ENCODE data around the gene LONRF2. TPM values are rescaled to one million over a fixed set of nuclear protein-coding genes. Genes with fewer than 3 reads are reported as not detected.

LONRF2 gene
- total RNA-seq, 1 experiment from 2014 or later = 0.33 TPM

- TF ChIP-seq ARID4B (CRISPR knock-in tag; IDR thresholded peaks at IDR 0.05; ENCODE audit: borderline replicate concordance) = no peak
- TF ChIP-seq, protein P1, sequence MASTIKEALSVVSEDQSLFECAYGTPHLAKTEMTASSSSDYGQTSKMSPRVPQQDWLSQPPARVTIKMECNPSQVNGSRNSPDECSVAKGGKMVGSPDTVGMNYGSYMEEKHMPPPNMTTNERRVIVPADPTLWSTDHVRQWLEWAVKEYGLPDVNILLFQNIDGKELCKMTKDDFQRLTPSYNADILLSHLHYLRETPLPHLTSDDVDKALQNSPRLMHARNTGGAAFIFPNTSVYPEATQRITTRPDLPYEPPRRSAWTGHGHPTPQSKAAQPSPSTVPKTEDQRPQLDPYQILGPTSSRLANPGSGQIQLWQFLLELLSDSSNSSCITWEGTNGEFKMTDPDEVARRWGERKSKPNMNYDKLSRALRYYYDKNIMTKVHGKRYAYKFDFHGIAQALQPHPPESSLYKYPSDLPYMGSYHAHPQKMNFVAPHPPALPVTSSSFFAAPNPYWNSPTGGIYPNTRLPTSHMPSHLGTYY (CRISPR knock-in tag; IDR thresholded peaks at IDR 0.05) = no peak
Observed at GRCh38 chr2:100270381-100271146, 51.7 kb downstream of the LONRF2 start (continued).

- POLR2A ChIA-PET = no interaction called here
- TF ChIP-seq GABPB1 (CRISPR knock-in tag; IDR thresholded peaks at IDR 0.05) = no peak
- no peak for TF ChIP-seq CREB1 (CRISPR knock-in tag; IDR thresholded peaks at IDR 0.05)
- TF ChIP-seq RORB (CRISPR knock-in tag; IDR thresholded peaks at IDR 0.05) = no peak
- TF ChIP-seq CDX4 (CRISPR knock-in tag; IDR thresholded peaks at IDR 0.05; ENCODE audit: borderline replicate concordance) = no peak
- TF ChIP-seq, protein P1 (CRISPR knock-in tag; IDR thresholded peaks at IDR 0.05) = no peak
- TF ChIP-seq AR (CRISPR knock-in tag; IDR thresholded peaks at IDR 0.05) = no peak
- no peak for TF ChIP-seq ZNF396 (CRISPR knock-in tag; IDR thresholded peaks at IDR 0.05; ENCODE audit: borderline replicate concordance)
- TF ChIP-seq, protein P2, sequence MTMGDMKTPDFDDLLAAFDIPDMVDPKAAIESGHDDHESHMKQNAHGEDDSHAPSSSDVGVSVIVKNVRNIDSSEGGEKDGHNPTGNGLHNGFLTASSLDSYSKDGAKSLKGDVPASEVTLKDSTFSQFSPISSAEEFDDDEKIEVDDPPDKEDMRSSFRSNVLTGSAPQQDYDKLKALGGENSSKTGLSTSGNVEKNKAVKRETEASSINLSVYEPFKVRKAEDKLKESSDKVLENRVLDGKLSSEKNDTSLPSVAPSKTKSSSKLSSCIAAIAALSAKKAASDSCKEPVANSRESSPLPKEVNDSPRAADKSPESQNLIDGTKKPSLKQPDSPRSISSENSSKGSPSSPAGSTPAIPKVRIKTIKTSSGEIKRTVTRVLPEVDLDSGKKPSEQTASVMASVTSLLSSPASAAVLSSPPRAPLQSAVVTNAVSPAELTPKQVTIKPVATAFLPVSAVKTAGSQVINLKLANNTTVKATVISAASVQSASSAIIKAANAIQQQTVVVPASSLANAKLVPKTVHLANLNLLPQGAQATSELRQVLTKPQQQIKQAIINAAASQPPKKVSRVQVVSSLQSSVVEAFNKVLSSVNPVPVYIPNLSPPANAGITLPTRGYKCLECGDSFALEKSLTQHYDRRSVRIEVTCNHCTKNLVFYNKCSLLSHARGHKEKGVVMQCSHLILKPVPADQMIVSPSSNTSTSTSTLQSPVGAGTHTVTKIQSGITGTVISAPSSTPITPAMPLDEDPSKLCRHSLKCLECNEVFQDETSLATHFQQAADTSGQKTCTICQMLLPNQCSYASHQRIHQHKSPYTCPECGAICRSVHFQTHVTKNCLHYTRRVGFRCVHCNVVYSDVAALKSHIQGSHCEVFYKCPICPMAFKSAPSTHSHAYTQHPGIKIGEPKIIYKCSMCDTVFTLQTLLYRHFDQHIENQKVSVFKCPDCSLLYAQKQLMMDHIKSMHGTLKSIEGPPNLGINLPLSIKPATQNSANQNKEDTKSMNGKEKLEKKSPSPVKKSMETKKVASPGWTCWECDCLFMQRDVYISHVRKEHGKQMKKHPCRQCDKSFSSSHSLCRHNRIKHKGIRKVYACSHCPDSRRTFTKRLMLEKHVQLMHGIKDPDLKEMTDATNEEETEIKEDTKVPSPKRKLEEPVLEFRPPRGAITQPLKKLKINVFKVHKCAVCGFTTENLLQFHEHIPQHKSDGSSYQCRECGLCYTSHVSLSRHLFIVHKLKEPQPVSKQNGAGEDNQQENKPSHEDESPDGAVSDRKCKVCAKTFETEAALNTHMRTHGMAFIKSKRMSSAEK (CRISPR knock-in tag; IDR thresholded peaks at IDR 0.05; ENCODE audit: borderline replicate concordance) = no peak
- no peak for TF ChIP-seq FOXP4 (CRISPR knock-in tag; IDR thresholded peaks at IDR 0.05)
- no peak for TF ChIP-seq FOXJ3 (CRISPR knock-in tag; IDR thresholded peaks at IDR 0.05; ENCODE audit: borderline replicate concordance)
- no peaks in the 10 kb centered on the region for H3K27me3 Mint-ChIP-seq (ENCODE audit: low read depth)
Observed at GRCh38 chr2:100269889-100270288, 52.4 kb downstream of the LONRF2 start.

More at GRCh38 chr2:100269889-100270288, 52.4 kb downstream of the LONRF2 start:
- H3K27ac Mint-ChIP-seq = no peak overlapping the region
- H3K9me3 Mint-ChIP-seq = peaks cover 11% of the 10 kb centered on the region
- no peak for ATAC-seq
- 0 out of 2 replicates have a peak, but pooled peaks cover 4% of the 10 kb centered on the region for H3K36me3 Mint-ChIP-seq
- peaks cover 5% of the 10 kb centered on the region; the same call in 1 of the 2 replicates for H3K4me1 Mint-ChIP-seq
- CTCF ChIA-PET = interaction anchor here (1.4 to 1.5 kb wide), 2 partner anchors 9 to 111 kb away, joined by 6 to 7 read pairs; no protein-coding TSS in a partner anchor
- no peak overlapping the region for H3K4me3 Mint-ChIP-seq
- DNase-seq (ENCODE audit: low spot score) = no peak

Measured in WTC11 (cell line).